ENCODE measurements around the gene MOSMO.
"Not testable (repeated sequence)": the region's sequence is repeated elsewhere in the genome, so short reads cannot be mapped to it uniquely, and the experiment has no call there.

The MOSMO gene

DNA sequence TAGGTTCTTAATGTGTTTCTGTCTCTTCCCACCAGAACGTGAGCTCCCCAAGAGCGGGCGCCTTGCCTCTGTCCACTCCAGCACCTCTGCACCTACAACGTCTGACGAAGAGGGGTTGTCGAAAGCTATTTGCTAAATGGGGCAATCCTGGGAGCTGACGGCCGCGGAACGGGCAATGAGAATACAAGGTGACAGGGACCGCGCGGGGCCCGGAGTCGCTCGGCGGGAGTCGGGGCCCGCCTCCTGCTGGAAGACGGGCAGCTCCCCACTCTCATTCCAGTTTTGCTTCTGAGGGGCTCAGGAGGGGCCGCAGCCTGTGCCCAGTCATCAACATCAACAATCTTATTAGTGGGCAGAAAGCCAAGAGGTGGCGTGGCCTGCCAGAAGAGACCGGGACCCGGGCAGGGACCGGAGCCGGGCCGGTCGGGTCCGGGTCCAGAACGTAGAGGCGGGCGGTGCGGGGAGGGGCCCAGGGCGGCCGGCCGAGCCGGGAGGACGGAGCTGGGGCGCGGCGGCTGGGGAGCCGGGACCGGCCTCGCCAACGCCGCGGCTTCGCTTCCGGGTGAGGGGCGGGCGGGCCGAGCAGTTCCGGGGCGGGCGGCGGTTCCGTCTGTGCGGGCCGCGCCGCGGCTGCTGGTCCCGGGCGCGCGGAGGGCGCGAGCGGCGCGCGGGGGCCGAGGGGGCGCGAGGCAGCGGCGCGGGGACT, at the start of gene MOSMO:
MOSMO (plus strand) TSS at position 603 of the 706 bp plus-strand sequence. CDS start 191 bp downstream, outside the sequence.
- DNase-seq, result peak; percentile 52

DNA sequence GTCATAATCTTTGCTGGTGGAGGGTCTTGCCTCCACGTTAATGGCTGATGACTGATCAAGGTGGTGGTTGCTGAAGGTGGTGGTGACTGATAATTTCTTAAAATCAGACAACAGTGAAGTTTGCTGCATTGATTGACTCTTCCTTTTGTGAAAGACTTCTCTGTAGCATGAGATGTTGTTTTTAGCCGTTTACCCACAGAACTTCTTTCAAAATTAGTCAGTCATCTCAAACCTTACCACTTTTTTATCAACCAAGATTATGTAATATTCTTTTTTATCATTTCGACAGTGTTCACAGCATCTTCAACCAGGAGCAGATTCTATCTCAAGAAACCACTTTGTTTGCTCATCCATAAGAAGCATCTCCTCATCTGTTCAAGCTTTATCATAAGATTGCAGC, 48.9 kb upstream of the MOSMO start:
- no peak for DNase-seq

DNA sequence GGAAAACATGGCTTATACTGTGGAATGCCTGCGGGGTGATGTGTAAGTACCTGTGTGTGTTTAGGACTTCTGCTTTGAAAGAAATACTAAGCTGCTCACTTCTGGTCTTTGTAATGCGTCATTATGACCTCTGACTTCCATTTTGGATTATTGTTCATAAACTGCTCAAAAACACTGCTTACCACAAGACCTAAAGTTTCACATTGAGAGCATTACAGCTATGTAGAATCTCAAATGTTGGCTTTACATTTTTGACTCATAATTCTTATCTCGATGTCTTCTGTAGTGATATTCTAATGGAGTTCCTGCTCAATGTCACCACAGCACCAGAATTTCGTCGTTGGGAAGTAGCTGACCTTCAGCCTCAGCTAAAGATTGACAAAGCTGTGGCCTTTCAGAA, 45.4 kb upstream of the MOSMO start:
- no peak for DNase-seq

DNA sequence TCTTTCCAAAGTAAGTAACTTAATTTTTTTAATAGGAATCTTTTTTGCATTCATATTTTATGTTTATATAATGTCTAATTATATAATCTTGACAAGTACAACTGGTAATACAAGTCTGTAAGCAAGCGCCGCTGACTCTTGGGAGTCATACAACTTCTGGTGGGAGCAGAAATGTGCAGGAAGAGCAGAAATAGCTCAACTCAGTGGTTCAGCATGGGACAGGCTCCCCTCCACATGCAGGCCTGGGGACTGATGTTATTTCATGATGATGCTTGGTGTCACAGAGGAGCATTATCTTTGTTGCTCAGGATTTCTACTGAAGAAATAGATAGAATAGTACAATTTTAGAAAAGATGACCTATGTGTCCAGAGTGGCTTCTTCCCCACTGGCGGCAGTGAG, 44.0 kb upstream of the MOSMO start:
- no peak for DNase-seq

DNA sequence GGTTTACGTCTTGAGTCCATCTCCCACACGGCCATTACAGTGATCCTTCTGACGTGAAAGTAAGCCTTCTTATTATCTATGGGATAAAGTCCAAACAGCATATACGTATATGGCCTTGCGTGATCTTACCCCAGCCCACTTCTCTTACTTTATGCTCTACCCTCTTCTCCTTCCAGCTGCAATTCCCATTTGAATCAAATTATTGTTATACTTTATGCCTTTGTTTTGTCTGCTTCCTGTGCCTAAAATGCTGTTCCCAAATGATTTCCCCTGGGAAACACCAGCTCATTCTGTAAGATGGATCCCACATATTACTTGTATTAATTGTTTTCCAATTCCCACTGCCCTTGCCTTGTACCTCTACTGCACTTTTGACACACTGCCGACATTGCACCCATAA, 43.6 kb upstream of the MOSMO start:
- no peak for DNase-seq

DNA sequence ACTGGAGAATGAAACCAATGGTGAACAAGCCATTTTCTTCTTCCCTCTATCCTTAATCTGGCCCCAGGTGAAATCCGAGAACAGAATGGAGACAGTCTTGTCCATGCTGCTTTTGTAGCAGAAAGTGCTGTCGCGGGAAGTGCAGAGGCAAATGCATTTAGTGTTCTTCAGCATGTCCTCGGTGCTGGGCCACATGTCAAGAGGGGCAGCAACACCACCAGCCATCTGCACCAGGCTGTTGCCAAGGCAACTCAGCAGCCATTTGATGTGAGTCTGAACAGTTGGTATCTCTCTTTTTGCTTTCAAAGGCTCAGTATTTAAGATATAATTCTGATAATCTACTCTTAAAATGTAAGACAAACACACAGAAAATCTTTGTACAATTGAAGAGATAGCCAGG, 36.1 kb upstream of the MOSMO start:
- DNase-seq, result no peak

DNA sequence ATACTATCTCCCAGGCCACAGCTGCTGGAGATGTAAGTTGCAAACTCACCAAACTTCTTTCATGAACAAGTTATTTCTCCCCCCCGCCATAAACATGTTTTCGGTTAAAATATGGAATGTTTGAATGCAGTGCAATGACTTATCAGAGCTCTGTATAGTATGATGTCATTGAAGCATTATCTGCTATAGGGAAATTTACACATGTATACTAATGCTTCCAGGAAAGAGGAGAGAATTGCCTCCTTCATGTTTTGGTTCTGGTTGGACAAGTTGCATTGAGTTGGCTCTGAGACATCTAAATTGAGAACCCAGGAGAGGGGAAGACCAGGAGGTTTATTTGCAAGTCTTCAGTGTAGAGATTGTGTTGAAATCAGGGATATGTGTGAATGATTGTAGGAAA, 34.0 kb upstream of the MOSMO start:
- no peak for DNase-seq

DNA sequence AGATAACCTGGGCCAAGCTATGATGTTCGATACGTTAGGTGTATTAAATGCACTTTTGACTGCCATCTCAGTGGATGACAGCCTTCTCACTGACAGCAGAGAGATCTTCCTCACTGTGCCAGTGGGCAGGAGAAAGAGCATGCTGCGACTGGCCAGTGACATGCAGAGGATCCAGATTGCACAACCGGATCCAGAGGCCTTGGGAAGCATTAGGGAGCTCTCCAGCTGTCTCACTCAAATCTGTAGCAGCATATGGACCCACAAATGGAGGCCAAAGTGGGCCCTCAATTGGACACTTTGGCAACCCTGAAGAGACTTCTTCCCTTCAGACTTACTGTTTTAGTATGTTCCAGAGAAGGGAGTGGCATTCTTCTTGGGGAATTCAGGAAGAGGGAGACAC, 27.9 kb upstream of the MOSMO start:
- no peak for DNase-seq

DNA sequence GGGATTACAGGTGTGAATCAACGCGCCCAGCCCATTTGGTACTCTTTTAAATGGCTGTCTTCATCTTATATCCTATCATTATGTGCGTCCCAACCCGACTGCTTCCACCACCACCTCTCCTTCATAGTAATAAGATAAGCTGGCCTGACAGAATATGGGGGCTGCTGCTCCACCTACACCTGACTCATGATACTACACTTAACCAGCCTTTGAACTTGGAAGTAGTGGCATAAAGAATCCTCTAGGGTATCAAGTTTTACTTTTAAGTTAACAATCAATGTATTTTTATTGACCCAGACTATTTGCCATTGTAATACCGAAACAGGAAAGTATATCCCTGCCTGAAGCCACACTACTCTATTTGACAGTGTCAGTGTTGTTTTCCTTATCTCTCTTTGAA, 25.8 kb upstream of the MOSMO start:
- DNase-seq, result no peak

DNA sequence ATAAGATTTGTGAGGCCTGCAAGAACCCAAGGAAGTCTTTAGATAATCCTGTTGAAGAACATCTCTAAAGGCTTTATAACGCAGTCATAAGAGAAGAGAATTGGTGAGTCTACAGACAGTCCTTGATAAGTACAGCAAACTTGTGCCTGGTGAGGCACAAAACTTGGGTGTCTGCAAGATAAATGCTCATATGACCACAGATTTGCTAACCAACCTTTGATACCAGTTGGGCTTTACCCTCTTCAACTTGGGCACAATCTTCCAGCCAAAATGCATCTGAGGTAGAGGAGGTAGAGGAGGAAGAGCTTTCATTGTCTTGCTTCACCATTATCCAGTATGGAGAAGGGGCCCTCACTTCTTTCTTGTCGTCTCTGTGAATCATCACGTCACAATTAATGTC, 23.8 kb upstream of the MOSMO start:
- DNase-seq, result no peak

DNA sequence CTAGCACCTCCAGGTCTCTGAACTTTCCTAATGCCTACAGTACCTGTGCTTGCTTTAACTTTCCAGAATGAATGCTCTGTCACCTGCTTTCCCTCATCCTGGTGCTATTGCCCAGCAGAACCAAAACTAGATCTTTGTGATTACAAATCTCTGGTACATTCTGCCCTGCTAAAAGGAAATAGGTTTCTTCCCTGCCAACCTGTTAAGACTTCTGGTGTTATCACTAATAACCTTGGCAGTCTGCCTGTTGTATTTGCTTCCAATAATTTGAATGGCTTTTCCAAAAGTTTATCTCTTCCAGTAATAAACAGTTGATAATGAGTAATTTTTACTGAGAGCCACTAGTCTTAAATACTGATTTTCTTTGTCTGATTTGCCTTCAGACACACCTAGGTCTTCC, 22.4 kb upstream of the MOSMO start:
- no peak for DNase-seq

DNA sequence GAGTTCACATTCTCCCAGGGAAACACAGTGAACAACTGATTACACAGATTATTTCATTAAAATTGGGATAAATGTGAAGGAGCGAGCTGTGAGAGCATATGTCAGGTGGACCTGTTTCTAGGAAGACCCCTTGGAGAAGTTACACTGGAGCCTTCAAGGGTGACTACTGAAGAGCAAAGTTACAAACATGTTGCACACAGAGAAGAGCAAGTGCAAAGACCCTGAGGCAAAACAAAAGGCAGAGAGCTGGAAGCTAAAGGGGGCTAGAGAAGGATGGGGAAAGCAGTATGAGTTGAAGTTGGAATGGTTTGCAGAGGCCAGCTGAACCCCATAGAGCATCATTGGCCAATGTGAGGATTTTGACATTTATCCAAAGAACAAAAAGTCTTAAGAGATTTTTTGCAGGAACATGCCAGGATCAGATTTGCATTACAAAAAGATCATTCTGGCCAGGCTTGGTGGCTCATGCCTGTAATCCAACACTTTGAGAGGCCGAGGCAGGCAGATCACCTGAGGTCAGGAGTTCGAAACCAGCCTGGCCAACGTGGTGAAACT, 21.1 kb upstream of the MOSMO start:
- no peak for DNase-seq

DNA sequence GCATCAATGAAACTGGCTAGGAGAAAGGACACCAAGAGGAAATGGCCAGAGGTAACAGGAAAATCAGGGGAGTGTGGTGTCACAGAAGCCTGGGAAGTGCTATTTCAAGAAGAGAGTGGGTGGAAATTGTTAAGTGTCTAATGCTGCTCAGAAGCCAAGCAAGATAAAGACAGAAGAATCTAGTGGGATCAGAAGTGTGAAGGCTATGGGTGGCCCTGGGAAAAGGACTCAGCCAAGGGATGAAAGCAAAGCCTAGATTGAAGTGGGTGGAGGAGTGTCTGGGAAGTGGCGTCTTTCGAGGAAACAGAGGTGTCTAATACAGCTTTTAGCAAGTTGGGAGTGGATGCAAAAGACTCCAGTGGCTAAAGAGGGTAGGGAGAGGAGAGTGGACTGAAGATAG, 20.4 kb upstream of the MOSMO start:
- DNase-seq, result no peak

DNA sequence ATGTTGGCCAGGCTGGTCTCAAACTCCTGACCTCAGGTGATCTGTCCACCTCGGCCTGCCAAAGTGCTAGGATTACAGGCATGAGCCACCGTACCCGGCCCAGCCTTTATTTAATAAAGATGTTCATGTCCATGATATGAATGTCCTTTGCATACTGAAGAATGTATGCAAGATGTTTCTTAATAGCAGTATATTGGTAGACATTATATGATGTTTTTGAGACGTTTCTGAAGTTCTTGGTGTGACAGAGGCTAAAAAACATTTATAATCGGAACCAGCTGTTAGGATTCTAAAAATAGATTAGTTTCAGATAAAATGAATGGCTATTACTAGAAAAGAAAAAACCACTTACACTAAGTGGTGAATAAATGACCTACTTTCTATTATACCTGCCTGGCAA, 18.8 kb upstream of the MOSMO start:
- DNase-seq, result no peak

DNA sequence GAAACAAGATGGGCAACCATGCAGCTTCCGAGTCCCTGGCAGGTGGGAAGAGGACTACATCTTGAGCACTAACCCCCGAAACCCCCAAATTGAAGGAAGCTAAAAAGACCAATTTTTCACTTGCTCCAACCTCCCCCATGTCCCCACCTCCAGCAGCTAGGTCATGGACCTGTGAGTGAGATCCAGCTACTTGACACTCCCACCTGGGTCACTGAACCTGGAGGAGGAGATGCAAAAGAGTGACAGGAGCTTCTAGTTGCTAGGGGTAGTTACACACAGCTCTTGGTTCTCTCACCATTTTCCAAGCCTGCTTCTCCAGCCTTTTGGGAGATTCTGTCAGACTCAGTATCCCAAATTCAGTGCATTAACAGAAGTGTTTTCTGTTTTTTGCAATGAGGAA, 18.2 kb upstream of the MOSMO start:
- DNase-seq, result no peak

DNA sequence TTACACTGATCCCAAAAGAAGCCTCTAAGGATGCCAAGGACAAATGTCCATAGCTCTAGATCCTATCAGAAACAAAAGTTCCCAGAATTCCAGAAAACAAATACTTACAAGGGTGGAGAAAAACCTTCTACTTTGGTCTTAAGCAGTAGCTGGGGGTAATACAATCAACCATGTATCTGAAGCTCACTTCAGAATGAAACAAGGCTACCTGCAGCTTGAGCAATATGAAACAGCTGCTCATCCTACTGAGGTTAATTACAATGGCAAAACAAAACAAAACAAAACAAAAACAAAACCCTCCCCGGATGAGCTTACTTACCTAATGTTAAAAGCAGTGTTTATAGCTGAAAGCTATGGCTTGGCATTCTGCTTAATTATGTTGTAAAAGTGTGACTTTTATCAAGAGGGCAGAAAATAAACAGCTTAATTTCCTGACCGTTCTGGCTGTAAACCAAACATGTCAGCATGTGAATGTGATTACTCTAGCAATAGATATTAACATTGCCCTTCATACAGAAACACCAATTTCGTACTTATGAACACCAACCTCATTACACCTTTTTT, 17.4 kb upstream of the MOSMO start:
- DNase-seq, result no peak

DNA sequence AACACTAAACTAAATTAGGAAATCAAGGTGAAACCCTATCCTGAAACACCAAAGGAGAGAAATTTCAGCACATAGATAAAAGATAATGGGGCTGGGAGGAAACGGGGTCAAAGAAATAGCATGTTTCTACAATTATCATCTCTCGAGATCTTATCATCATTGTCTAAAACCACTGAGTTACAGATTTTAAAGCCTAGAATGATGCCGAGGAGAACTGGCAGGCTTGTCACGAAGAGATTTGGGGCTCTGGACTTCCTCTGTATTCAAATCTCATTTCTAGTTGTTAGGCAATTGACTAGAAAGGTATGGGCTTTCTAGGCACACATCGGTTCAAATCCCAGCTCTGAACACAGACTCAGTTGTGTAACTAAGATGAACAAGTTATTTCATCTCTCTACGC, 16.3 kb upstream of the MOSMO start:
- DNase-seq, result no peak

DNA sequence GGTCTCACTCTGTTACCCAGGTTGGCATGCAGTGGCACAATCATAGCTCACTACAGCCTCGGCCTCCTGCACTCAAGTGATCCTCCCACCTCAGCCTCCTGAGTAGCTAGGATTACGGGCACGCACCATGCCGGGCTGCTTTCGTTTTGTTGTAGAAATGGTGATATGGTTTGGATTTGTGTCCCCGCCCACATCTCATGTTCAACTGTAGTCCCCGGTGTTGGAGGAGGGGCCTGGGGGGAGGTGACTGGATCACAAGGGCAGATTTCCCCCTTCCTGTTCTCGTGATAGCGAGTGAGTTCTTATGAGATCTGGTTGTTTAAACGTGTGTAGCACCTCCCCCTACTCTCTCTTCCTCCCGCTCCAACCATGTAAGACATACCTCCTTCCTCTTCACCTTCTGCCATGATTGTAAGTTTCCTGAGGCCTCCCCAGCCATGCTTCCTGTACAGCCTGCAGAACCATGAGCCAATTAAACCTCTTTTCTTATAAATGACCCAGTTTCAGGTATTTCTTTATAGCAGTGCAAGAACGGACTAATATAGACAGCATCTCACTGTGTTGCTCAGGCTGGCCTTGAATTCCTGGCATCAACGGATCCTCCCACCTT, 12.9 kb upstream of the MOSMO start:
- no peak for DNase-seq

DNA sequence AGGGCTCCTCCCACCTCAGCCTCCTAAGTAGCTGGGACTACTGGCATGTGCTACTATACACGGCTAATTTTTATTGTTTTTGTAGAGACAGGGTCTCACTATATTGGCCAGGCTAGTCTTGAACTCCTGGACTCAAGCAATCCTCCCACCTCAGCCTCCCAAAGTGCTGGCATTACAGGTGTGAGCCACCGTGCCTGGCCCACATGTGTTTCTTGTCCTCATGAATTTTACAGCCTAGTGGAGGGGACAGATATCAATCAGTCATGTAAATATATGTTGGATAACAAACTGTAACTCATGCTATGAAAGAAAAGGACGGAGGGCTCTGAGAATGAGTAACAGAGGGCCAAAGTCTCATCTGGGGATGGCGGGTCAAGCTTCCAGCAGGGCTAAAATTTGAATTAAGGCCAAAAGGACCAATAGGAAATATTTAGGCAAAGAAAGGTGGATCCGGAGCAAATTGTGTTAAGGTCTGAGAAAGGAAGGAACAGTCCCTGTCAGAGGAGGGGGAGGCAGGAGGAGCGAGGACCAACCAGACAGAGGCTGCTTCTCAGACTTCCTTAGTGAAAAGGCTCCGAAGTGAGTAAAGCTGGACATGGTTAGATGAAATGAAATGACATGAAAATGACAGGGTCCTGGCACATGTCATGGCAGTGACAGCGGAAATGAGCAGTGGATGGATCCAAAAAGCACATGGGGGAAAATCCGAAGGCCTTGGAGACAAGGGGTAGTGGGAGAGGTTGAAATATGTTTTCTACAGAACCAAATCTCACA, 10.8 kb upstream of the MOSMO start:
- no peak for DNase-seq

DNA sequence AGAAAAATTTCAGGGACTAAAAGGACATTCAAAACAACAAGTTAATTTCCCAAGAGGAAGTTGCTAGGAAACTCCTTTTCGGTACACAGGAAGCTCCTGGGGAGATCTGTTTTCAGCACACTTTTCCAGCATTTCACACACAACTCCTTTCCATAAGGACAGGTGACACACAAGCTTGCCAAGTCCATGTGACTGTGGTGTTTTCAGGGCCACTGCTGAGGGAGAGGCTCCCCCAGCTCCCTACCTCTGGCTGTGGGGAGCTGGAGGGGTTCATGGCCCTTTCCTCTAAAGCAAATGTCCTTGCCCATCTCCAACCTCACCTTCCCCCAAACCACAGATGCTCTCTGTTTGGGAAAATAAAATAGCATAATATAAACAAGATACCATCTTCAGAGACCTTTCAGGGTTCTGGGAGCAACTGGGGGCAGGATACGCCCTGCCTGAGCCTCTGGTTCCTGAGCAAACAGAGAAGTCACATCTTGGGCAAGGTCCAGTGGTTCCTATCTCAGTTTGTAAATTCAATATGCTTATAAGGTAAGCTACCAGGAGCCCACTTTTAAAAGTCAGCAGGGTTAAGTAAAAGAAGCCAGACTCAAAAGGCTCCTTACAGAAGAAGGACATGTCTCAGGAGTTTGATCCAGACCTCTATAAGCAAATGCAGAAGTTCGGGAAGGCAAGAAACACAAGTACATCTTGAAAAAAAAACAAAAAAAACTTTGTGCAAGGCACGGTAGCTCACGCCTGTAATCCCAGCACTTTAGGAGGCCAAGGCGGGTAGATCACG, 10.0 kb upstream of the MOSMO start:
- DNase-seq, result no peak

DNA sequence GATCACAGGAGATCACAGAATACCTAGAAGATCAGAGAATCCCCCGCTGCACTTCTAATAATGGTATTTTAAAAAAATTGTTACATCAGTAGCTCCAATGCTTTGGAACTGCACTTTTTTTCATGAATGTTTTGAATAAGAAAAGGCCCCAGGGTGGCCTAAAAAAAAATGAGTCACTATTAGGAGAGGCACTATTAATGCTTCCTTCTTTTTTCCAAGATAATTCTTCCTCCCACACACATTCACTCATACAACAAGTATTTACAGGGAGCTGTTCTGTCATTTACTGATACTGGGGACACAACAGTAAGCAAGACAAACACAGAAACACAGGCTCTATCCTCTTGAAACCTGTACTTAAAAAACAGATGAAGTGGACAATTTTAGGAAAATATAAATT, 6.3 kb upstream of the MOSMO start:
- no peak for DNase-seq

DNA sequence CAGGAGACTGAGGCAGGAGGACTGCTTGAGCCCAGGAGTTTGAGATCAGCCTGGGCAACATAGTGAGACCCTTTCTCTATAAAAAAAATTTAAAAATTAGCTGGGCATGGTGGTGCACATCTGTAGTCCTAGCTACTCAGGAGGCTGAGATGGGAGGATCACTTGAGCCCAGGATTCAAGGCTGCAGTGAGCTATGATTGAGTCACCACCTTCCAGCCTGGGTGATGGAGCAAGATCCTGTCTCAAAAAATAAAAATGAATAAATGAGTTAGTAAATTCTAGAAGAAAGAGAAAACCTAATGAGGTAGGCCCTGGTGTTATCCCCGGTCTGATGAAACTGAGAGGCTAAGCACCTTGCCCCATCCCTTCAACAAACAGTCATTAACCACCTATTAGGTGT, 5.9 kb upstream of the MOSMO start:
- DNase-seq, result not testable (repeated sequence)

DNA sequence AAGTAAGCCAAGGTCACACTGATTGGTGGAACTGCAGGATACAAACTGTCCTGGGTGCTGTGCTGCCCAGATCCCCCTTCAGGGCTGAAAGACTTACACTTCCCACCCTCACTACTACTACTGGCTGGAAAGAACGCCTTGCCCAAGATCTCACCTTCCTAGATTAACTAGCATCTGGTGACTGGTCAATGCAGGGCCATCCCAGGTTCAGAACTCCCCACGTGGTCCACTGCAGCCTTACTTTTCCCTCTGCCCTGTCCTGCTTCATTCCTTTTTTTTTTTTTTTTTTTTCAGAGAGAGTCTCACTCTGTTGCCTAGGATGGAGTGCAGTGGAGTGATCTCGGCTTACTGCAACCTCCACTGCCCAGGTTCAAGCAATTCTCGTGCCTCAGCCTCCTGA, 4.7 kb upstream of the MOSMO start:
- no peak for DNase-seq
